ENCODE measurements around the gene ZMAT2. TPM values are rescaled to one million over a fixed set of nuclear protein-coding genes. Genes with fewer than 3 reads are reported as not detected.
A peak's percentile ranks its signal among the peaks of the same experiment; 100 is the strongest.

Gene ZMAT2
- total RNA-seq, 4 donors from 2014 or later: 35.1 to 46.0 (median 37.5) TPM

- intact Hi-C loops (cut with DNase I): no loop called here
- Histone ChIP-seq H3K4me1 (no peaks in the 10 kb centered on the region), H3K9me3 (no peaks in the 10 kb centered on the region), H3K36me3 (no peaks in the 10 kb centered on the region), H3K27me3 (no peaks in the 10 kb centered on the region), H3K4me3 (replicated peaks in 1 of 3) (no peak overlapping the region), H3K27ac (no peak overlapping the region)
- TF ChIP-seq CTCF (IDR thresholded peaks at IDR 0.05): no peak
- no peak for TF ChIP-seq POLR2A (IDR thresholded peaks at IDR 0.05)
- DNase-seq: no peak
- 80 to 86% methylated on average over 4 of the region's 5 CpGs for WGBS, 2 donors
Observed at GRCh38 chr5:140753561-140753960, 53.3 kb downstream of the ZMAT2 start.

Small RNA genes within 50 kb of the gene (small RNA-seq; reads per million reads assigned to genes)
- gene VTRNA1-1: 81.0 reads per million, percentile 96 among the genes with 10 or more reads in this experiment
- gene VTRNA1-2: 0.56 reads per million
- 0.56 reads per million for gene VTRNA1-3

Other genes starting within 250 kb of the ZMAT2 start
- gene EIF4EBP3, start 152.8 kb upstream of the ZMAT2 start, total RNA-seq: 10 to 100 TPM in 3 of 4 donors, 1 to 10 TPM in 1; 9.1 to 18.9 (median 15.6) TPM
- 10 to 100 TPM; 22.7 to 43.7 (median 35.7) TPM for gene SRA1, start 143.0 kb upstream of the ZMAT2 start, total RNA-seq
- 10 to 100 TPM; 20.2 to 33.5 (median 26.1) TPM for gene APBB3, start 135.8 kb upstream of the ZMAT2 start, total RNA-seq
- gene SLC35A4, start 135.6 kb upstream of the ZMAT2 start, total RNA-seq: 100 to 1,000 TPM in 1 of 4 donors, 10 to 100 TPM in 3; 64.2 to 114 (median 74.0) TPM
- 10 to 100 TPM; 18.5 to 36.7 (median 30.0) TPM for gene CD14, start 67.3 kb upstream of the ZMAT2 start, total RNA-seq
- 10 to 100 TPM; 16.1 to 48.7 (median 29.3) TPM for gene TMCO6, start 61.0 kb upstream of the ZMAT2 start, total RNA-seq
- 10 to 100 TPM; 25.9 to 90.9 (median 56.4) TPM for gene NDUFA2, start 52.8 kb upstream of the ZMAT2 start, total RNA-seq
- 100 to 1,000 TPM; 106 to 279 (median 161) TPM for gene IK, start 52.6 kb upstream of the ZMAT2 start, total RNA-seq
- gene WDR55, start 35.5 kb upstream of the ZMAT2 start, total RNA-seq: 10 to 100 TPM; 19.5 to 23.8 (median 20.7) TPM
- 1 to 10 TPM in 2 of 4 donors, not detected in 2; 1.3 to 2.0 TPM for gene DND1, start 26.9 kb upstream of the ZMAT2 start, total RNA-seq
- 10 to 100 TPM; 41.0 to 56.8 (median 48.2) TPM for gene HARS1, start 9.1 kb upstream of the ZMAT2 start, total RNA-seq
- 10 to 100 TPM; 29.3 to 31.8 (median 30.1) TPM for gene HARS2, start 9.0 kb upstream of the ZMAT2 start, total RNA-seq
- under 1 TPM in 1 of 4 donors, not detected in 3; 0.13 TPM for gene PCDHA1, start 85.7 kb downstream of the ZMAT2 start, total RNA-seq
- gene PCDHA2, start 94.4 kb downstream of the ZMAT2 start, total RNA-seq: under 1 TPM in 1 of 4 donors, not detected in 3; 0.22 TPM
- gene PCDHA3, start 100.6 kb downstream of the ZMAT2 start, total RNA-seq: 1 to 10 TPM; 1.1 to 1.7 (median 1.3) TPM
- 1 to 10 TPM in 1 of 4 donors, under 1 TPM in 3; 0.40 to 2.1 (median 0.69) TPM for gene PCDHA4, start 106.6 kb downstream of the ZMAT2 start, total RNA-seq
- gene PCDHA5, start 121.2 kb downstream of the ZMAT2 start, total RNA-seq: under 1 TPM; 0.33 to 0.54 (median 0.45) TPM
- 1 to 10 TPM in 2 of 4 donors, under 1 TPM in 2; 0.29 to 1.3 (median 1.0) TPM for gene PCDHA6, start 127.5 kb downstream of the ZMAT2 start, total RNA-seq
- gene PCDHA7, start 133.8 kb downstream of the ZMAT2 start, total RNA-seq: under 1 TPM; 0.45 to 0.88 (median 0.54) TPM
- gene PCDHA8, start 140.7 kb downstream of the ZMAT2 start, total RNA-seq: under 1 TPM in 3 of 4 donors, not detected in 1; 0.27 to 0.93 (median 0.33) TPM
- under 1 TPM; 0.17 to 0.54 (median 0.29) TPM for gene PCDHA9, start 147.9 kb downstream of the ZMAT2 start, total RNA-seq
- gene PCDHA10, start 155.4 kb downstream of the ZMAT2 start, total RNA-seq: 10 to 100 TPM in 2 of 4 donors, 1 to 10 TPM in 2; 6.0 to 11.8 (median 9.2) TPM
- 1 to 10 TPM; 1.8 to 4.2 (median 2.1) TPM for gene PCDHA11, start 168.5 kb downstream of the ZMAT2 start, total RNA-seq
- gene PCDHA12, start 174.9 kb downstream of the ZMAT2 start, total RNA-seq: 1 to 10 TPM; 3.3 to 9.6 (median 6.1) TPM
- 1 to 10 TPM; 1.8 to 4.0 (median 3.1) TPM for gene PCDHA13, start 181.7 kb downstream of the ZMAT2 start, total RNA-seq
- gene PCDHAC1, start 225.9 kb downstream of the ZMAT2 start, total RNA-seq: 1 to 10 TPM; 3.0 to 6.4 (median 3.5) TPM

All from thyroid gland (tissue), 4 donors.